ENCODE results near the gene ZNF516.

- TF ChIP-seq TEAD4 (IDR thresholded peaks at IDR 0.05) = no peak
- TF ChIP-seq FOXM1 (IDR thresholded peaks at IDR 0.05; ENCODE audit: borderline replicate concordance, low read depth) = no peak
- no peak for TF ChIP-seq CEBPB (IDR thresholded peaks at IDR 0.05)
- TF ChIP-seq TCF12 (IDR thresholded peaks at IDR 0.05; ENCODE audit: low read depth) = no peak
- TF ChIP-seq TAF1 (IDR thresholded peaks at IDR 0.05; ENCODE audit: low read depth) = no peak
- TF ChIP-seq MAX (IDR thresholded peaks at IDR 0.05) = no peak
- no peak for TF ChIP-seq RAD21 (IDR thresholded peaks at IDR 0.05; ENCODE audit: low read depth)
- TF ChIP-seq CREB1 (IDR thresholded peaks at IDR 0.05; ENCODE audit: low read depth) = no peak
These were observed 126.1 kb downstream of the ZNF516 start for GRCh38 chr18:76368976-76369375.
